Measurements from ENCODE around the gene CSRNP2.
"Not testable (repeated sequence)": the region's sequence is repeated elsewhere in the genome, so short reads cannot be mapped to it uniquely, and the experiment has no call there.

Gene CSRNP2, protein sequence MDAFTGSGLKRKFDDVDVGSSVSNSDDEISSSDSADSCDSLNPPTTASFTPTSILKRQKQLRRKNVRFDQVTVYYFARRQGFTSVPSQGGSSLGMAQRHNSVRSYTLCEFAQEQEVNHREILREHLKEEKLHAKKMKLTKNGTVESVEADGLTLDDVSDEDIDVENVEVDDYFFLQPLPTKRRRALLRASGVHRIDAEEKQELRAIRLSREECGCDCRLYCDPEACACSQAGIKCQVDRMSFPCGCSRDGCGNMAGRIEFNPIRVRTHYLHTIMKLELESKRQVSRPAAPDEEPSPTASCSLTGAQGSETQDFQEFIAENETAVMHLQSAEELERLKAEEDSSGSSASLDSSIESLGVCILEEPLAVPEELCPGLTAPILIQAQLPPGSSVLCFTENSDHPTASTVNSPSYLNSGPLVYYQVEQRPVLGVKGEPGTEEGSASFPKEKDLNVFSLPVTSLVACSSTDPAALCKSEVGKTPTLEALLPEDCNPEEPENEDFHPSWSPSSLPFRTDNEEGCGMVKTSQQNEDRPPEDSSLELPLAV

DNA sequence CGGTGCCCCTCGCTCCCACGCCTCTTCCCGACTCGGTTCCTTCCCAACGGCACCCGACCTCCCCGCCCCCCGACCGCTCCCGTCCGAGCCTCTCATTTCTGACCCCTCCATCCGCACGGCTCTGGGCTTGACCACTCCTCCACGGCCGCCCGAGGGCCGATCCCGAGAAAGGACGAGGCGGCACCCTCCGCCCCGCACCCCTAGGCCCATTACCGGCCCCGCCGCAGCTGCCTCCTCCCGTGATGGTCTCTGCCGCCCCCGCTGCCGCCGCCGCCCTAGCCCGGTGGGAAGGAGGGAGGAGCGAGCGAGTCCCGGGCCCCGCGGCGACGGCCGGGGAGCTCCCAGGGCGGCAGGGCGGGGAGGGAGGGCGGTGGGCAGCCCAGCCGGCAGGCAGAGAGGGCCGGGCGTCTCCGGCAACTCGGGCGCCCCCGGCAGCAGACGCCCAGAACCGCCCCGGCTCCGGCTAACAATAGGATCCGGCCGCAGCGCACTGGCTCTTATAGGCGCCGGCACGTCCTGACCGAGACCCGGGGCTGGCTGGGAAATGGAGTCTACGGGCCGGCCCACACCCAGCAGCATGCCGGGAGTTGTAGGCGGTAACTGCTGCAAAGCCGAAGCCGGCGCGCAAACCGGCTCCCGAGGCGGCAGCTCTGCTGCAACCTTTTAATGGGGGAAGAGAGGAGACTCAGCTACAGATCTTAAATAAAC lies at the start of gene CSRNP2:
Gene CSRNP2, minus strand, starts transcription at position 471 of the 708 bp plus-strand sequence. CDS start 7,035 bp downstream, outside the sequence.
- peak; percentile 87 for DNase-seq (ENCODE audit: low read depth in 2 of 2)

DNA sequence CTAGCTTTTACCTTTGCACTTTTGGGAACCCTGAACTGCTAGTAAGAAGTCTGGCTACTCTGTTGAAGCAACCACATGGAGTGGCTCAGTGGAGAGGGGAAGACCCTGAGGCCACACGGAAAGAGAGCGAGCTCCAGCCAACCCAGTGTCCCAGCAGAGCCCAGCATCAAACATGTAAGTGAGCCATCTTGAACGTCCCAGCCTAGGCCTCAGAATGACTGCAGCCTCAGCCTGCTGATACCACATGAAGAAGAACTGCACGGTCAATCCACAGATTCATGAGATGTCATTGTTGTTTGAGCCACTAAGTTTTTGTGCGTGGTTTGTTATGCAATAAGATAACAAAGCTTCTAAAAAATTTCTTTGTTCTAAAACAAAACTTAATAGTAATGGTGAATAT lies 49.3 kb upstream of the CSRNP2 start:
- no peak for DNase-seq (ENCODE audit: low read depth in 2 of 2)

DNA sequence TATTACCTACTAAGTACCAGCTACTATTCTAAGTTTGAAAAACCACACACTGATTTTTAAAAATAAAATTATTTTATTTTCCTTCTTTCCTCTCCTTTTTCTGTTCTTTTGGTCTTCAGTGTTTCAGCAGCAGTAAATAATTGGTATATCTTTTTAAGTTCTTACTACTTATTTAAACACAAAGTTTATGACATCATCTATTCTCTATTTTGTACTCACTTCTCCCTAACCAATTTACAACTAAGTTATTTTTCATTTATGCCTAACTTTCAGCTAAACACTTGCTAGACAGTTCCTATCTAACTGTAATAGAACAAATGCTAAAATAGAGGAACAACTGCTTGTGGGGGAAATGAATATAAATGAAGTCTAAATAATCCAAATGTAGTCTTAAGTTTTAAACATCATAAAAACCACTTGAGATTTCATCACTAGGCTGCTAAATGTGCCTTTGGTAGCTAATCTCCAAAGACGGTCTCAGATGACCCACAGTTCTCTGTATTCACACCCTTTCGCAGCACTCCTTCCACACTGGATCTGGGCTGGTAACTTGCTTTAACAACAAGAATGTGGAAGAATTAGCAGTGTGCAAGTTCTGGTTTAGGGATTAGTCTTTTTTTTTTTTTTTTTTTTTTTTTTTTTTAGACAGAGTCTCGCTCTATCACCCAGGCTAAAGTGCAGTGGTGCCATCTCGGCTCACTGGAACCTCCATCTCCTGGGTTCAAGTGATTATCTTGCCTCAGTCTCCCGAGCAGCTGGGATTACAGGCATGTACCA lies 48.5 kb upstream of the CSRNP2 start:
- no peak for DNase-seq (ENCODE audit: low read depth in 2 of 2)

DNA sequence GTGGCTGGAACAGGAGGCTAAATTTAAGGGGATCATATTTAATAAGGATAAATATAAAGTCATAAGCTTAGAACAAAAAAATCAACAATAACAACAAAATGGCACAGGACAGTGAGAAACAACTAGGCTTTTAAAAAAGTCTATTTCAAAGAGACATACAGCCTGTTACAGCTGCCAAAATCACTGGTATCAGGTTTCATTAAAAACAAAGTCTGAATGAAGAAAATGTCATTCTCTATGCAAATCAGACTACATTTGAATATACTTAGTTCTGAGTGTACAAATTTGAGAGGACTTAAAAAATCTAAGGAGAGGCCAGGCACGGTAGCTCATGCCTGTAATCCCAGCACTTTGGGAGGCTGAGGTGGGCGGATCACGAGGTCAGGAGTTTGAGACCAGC lies 45.5 kb upstream of the CSRNP2 start:
- no peak for DNase-seq (ENCODE audit: low read depth in 2 of 2)

DNA sequence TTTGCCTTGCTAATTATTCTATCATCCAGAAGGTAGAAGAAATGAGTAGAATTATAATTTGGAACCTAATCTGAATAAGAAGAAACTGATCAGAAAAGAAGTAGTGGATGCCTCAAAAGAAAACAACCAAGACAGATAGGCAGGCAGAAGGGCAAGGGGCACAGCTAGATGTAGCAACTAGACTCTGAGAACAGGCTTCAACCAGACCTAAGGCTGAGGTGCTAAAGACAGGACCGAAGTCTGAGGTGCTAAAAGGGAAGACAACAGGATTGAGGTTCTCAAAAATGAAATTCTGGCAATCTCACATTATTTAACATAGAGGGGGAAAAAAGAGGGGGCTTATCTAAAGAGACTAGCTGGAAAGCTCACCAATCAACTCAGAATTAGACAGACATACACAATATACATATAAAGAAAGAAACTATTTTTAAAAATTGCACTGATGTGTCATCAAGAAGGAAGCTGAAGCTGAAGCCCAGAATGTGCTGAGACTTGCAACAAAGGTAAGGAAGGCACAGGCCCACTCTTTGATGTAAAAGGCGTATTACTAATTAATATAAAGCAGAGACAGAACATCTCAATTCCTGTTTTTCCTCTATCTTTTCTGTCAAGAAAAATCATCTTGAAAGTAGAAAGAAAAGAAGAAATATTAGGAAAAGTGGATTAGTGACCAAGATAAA lies 43.8 kb upstream of the CSRNP2 start:
- DNase-seq (ENCODE audit: low read depth in 2 of 2) = no peak

DNA sequence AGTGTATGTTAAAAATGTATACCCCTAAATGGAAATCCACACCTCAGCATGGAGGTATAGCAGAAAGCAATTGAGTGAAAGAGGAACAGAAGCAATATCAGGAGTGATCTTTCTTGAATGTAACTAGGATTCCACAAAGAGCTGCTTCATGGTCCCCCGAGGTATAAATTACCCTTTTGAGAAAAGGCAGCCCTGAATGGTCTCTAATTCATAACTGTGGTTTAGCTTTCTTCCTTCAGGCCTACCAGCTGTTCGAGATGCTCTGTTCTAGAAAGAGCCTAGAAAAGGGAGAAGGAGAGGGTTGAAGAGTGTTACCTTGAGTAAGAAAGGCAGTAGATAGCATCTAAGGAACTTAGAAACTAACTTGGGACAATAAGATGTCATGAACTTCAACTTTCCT lies 42.9 kb upstream of the CSRNP2 start:
- no peak for DNase-seq (ENCODE audit: low read depth in 2 of 2)

DNA sequence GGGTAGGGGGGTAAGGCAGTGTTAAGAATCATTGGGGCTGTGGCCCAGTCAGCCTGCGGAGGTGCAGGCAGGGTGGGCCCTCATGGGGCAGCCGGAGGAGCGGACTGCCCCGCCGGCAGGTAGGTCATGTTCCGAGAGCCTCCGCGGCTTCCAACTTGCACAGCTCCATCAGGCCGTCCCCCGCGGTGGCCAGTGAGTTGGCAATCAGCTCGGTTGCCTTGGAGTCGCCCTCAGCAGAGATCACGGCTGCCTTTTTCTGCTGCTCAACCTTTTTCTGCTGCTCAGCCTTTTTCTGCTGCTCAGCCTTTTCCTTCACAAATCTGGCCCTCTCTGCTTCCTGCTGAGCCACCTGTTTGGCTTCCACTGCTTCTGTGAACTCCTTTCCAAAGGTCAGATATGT lies 41.1 kb upstream of the CSRNP2 start:
- no peak for DNase-seq (ENCODE audit: low read depth in 2 of 2)

DNA sequence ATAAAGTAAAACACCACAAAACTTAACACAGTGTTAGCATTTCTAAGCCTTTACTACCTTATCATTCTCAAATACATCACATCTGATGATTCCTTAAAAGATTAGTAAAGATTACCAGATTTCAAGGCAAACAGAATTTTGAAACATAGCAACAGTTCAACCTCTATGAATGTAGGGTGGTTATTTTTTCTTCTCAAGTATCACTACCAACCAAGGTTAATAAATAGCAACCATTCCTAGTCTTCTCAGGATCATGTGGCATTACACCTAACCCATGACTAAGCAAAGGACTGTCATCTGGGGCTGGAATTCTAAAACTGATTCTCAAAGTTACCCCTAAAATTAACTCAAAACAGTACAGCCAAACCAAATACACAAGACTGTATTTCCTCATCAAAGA lies 39.4 kb upstream of the CSRNP2 start:
- DNase-seq (ENCODE audit: low read depth in 2 of 2) = no peak

DNA sequence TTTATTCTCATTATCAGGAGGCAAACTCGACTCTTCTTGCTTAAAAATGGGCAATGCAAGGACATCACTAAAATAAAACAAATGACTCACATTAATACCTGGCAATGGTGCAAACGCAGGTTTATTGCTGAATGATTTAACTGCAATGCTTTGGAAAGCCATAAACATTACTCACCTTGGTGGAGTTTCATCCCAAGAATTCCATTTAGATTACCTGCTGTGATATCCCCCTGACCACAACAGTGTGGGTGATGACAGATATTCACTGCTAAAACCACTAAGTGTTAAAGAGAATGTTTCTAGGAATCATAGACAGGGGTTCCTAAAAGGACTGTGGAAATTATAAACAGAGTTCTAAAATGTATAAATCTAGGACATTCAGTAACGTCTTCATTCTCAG lies 35.3 kb upstream of the CSRNP2 start:
- DNase-seq (ENCODE audit: low read depth in 2 of 2) = peak; percentile 32

DNA sequence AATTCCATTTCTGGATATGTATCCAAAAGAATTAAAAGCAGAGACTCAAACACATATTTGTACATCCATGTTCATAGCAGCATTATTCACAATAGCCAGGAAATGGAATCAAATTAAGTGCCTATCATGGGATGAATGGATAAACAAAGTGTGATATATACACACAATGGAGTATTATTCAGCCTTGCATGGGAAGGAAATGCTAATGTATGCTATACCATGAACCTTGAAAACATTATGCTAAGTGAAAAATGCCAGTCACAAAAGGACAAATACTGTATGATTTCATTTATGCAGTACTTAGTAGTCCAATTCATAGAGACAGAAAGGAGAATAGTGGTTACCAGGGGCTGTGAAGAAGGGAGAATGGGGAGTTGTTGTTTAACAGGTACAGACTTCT lies 32.1 kb upstream of the CSRNP2 start:
- DNase-seq (ENCODE audit: low read depth in 2 of 2) = no peak

DNA sequence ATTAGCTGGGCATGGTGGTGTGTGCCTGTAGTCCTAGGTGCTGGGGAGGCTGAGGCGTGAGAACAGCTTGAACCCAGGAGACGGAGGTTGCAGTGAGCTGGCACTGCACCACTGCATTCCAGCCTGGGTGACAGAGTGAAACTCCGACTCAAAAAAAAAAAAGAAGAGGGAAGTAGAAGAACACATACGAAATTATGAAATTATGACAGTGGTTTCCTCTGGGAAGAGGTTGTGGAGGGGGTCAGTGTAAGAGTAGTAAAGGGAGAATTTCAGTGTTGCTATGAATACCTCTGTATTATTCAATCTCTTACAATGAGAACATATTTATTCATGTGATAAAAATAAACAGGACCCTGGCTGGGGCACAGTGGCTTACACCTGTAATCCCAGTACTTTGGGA lies 24.7 kb upstream of the CSRNP2 start:
- no peak for DNase-seq (ENCODE audit: low read depth in 2 of 2)

DNA sequence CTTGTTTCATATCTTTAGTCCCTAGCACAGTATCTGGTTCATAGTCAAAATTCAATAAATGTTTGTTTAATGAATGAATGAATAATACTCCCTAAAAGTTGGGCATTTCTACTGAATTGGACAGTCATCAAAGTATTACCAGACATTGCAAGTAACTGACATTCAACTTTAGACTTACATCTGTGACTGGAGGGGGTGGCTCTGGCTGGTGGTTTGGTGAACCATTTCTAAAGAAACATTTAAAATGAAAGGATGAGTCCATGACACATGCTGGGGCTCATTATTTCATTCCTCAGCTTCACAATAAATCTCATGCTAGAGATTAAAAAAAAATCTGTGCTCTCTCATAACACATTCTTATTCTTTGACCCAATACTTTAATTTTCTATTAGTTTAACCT lies 20.6 kb upstream of the CSRNP2 start:
- DNase-seq (ENCODE audit: low read depth in 2 of 2) = no peak

DNA sequence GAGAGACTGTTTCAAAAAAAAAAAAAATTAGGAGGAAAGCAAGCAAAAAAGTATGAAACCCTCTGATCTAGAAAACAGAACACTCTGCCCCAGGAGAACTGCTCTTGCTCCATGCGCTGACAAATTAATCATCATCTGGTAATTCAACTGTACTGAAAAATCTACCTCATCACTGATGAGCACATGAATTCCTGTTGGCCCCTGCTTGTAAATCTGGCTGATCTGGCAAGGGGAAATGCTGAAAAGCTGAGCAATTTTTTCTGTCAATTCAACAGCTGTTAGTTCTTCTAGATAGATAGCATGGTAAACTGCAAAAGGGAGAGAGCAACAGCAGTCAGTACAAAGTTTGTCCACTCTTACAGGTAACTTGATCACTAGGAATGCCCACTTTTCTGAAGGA lies 15.2 kb upstream of the CSRNP2 start:
- no peak for DNase-seq (ENCODE audit: low read depth in 2 of 2)

DNA sequence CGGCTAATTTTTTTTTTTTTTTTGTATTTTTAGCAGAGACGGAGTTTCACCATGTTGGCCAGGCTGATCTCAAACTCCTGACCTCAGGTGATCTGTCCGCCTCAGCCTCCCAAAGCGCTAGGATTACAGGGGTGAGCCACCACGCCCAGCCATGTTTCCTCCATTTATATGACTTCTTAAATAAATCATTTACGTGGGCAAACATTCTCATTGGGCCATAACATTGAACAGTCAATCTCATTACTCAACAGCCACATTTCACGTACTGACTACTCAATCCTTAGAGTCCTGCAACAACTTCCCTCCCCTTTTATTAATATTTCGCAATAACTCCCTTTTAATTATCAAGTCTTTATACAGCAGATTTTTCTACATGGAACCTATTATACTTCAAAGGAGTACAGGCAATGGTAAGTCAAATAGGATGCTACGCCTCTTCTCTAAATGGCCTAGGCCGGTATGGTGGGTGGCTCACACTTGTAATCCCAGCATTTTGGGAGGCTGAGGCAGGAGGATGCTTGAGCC lies 7.4 kb upstream of the CSRNP2 start:
- DNase-seq (ENCODE audit: low read depth in 2 of 2) = no peak

DNA sequence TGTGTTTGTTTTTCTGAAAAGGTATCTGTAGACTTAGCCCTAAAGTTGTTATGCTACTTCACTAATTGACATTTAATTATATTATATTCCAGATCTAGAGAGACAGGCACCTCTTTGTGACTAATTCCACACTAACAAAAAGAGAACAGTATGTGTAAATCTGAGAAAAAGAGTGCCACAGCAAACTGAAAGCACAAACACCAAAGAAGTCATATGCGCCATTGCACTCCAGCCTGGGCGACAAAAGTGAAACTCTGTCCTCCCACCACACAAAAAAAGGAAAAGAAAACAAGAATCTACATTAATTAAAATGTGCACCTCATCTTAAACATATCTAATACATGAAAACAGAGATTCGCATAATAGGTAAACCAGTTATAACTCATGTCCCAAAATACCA lies 4.4 kb upstream of the CSRNP2 start:
- DNase-seq (ENCODE audit: low read depth in 2 of 2) = no peak

DNA sequence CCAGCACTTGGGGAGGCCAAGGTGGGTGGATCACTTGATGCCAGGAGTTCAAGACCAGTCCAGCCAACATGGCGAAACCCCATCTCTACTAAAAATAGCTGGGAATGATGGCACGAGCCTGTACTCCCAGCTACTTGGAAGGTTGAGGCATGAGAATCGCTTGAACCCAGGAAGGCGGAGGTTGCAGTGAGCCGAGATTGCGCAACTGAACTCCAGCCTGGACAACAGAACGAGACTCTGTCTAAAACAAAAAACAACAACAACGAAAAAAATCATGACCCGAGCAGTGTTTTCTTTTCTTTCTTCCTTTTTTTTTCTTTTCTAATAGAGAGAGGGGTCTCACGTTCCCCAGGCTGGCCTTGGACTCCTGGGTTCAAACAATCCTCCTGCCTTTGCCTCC lies 3.5 kb upstream of the CSRNP2 start:
- no peak for DNase-seq (ENCODE audit: low read depth in 2 of 2)

DNA sequence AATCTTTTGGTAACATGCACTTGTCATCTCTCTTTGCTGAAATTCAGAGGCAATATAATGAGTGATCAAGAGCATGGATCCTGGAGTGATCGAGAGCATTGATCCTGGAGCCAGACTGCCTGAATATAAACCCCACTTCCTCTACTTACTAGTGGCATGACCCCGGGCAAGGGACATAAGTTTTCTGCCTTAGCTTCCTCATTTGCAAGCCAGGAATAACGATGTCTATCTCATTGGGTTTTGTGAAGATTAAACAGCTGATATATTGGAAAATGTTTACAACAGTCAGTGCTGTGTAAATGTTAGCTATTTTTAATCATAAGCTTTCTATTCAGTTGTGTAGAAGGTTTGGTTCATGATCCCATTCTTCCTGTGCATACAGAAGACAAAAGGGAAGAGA lies 2.4 kb upstream of the CSRNP2 start:
- no peak for DNase-seq (ENCODE audit: low read depth in 2 of 2)

DNA sequence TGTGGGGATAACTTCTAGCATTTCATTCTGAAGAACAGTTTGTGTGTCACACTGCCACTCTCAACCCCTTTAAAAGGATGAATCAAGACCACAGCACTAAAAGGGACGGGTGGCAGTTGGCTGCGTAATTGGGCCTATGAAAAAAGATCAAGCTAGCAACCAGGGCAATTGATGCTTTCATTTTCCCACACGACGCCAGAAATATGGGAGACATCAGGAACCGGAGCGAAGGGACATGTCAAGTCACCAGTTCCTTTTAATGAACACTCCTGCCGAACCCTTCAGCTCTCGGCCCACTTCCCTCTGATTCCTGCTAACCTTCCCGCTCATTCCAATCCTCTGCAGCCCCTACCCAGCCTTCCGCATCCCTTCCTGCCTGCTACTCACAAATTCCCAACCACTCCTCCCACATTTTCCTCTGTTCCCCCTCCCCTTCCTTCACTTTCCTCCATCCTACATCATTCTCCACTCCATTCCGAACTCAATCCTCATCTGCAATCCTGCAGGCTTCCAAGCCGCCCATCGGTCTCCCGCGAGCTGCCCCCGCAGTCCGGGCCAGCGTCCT lies 753 bp downstream of the CSRNP2 start:
- DNase-seq (ENCODE audit: low read depth in 2 of 2) = no peak

DNA sequence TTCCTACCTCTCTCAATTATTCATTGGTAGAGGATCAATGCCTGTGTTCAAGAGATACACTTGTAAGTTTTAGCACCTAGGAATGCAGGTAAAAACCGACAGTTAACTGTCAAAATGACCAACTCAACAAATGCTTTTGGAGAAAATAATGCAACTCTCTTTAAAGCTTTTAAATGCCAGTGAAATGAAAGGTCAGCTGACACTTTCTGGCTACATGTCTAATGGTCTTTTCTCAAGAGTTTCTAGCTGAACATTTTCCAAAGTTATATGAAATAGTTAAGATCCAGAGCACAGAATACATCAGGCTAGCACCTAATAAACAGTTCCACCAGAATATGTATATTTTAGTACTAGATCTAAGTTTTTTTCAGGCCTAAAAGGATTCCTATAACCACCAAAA lies 2.0 kb downstream of the CSRNP2 start:
- no peak for DNase-seq (ENCODE audit: low read depth in 2 of 2)

DNA sequence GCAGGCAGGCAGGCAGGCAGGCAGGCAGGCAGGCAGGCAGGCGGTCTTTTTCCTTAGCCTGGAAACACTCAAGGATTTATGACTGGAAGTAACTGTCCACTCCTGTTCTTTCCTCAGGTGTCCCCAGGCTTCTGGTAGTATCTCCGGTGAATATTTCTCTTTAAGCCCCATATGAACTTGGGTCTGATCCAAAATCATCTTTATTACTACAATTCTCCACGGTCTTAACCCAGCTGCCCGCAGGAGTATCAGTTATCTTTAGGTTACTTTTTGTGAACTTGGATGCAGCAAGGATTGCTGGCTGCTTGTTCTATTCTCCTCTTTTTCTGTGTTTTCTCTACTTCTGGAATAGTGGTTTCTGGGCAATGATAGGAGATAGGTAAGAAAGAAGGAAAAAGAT lies 3.3 kb downstream of the CSRNP2 start:
- DNase-seq (ENCODE audit: low read depth in 2 of 2) = no peak

DNA sequence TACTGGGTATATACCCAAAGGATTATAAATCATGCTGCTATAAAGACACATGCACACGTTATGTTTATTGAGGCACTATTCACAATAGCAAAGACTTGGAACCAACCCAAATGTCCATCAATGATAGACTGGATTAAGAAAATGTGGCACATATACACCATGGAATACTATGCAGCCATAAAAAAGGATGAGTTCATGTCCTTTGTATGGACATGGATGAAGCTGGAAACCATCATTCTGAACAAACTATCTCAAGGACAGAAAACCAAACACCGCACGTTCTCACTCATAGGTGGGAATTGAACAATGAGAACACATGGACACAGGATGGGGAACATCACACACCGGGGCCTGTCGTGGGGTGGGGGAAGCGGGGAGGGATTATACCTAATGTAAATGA lies 4.5 kb downstream of the CSRNP2 start:
- not testable (repeated sequence) for DNase-seq (ENCODE audit: low read depth in 2 of 2)

Measured in fibroblast of skin of left biceps (primary cell).